NK-92 (cell line): Measurements from ENCODE around the gene GAB1.

ENCODE experiments used
- DNase-seq: peaks from one replicate; lab custom pipeline; 2025; ENCODE audit not compliant: unreplicated experiment; lab: John Stamatoyannopoulos, UW

Gene GAB1

GRCh38 chr4:143383005-143383574 lies 46.4 kb downstream of the GAB1 start:
- no peak for DNase-seq

- DNase-seq = no peak
These were observed 47.8 kb downstream of the GAB1 start for GRCh38 chr4:143384381-143384994.

- no peak for DNase-seq
These were observed 50.1 kb downstream of the GAB1 start for GRCh38 chr4:143386812-143387211.

GRCh38 chr4:143389579-143390195 lies 53.0 kb downstream of the GAB1 start:
- no peak for DNase-seq

- no peak for DNase-seq
These were observed 54.1 kb downstream of the GAB1 start for GRCh38 chr4:143390764-143391163.

GRCh38 chr4:143391261-143391660 lies 54.6 kb downstream of the GAB1 start:
- no peak for DNase-seq

- no peak for DNase-seq
These were observed 55.2 kb downstream of the GAB1 start for GRCh38 chr4:143391895-143392294.

GRCh38 chr4:143393195-143393594 lies 56.5 kb downstream of the GAB1 start:
- DNase-seq = no peak

- no peak for DNase-seq
These were observed 58.2 kb downstream of the GAB1 start for GRCh38 chr4:143394739-143395453.

GRCh38 chr4:143396695-143397094 lies 60.0 kb downstream of the GAB1 start:
- DNase-seq = no peak

- no peak for DNase-seq
These were observed 60.7 kb downstream of the GAB1 start for GRCh38 chr4:143397335-143397734.

- no peak for DNase-seq
These were observed 61.2 kb downstream of the GAB1 start for GRCh38 chr4:143397887-143398286.

- DNase-seq = no peak
These were observed 62.7 kb downstream of the GAB1 start for GRCh38 chr4:143399113-143399949.

- DNase-seq = no peak
These were observed 63.4 kb downstream of the GAB1 start for GRCh38 chr4:143400082-143400481.

GRCh38 chr4:143402776-143403552 lies 66.3 kb downstream of the GAB1 start:
- DNase-seq = no peak

GRCh38 chr4:143403553-143403820 lies 66.8 kb downstream of the GAB1 start:
- no peak for DNase-seq

GRCh38 chr4:143404555-143404954 lies 67.9 kb downstream of the GAB1 start:
- DNase-seq = no peak

- DNase-seq = no peak
These were observed 68.5 kb downstream of the GAB1 start for GRCh38 chr4:143405075-143405730.

GRCh38 chr4:143406523-143406922 lies 69.8 kb downstream of the GAB1 start:
- DNase-seq = no peak

GRCh38 chr4:143407474-143407873 lies 70.8 kb downstream of the GAB1 start:
- no peak for DNase-seq
